HepG2 (cell line): ENCODE data around the gene NSUN2. TPM values are rescaled to one million over a fixed set of nuclear protein-coding genes. Genes with fewer than 3 reads are reported as not detected.

Experiments
- ARNTL ChIP-seq: sonication (generic); formaldehyde crosslinking; IDR thresholded peaks from 2 replicates; pipeline ENCODE4 v1.4.0; 2020; ENCODE audit warnings: mild to moderate bottlenecking, missing genetic modification reagents
- ATF2 ChIP-seq: sonication (generic); formaldehyde crosslinking; IDR thresholded peaks from 2 replicates; pipeline ENCODE4 v1.4.0; 2020; ENCODE audit warnings: missing genetic modification reagents
- BRCA1 ChIP-seq: sonication (generic); formaldehyde crosslinking; IDR thresholded peaks from 2 replicates; pipeline ENCODE4 v1.4.0; 2020; ENCODE audit warnings: missing genetic modification reagents
- CCAR2 ChIP-seq: fragments of 200-400 bp; formaldehyde crosslinking; optimal IDR thresholded peaks from 2 replicates; pipeline ENCODE3; 2018; ENCODE audit warnings: low read depth, mild to moderate bottlenecking, low read length, moderate library complexity
- ELF1 ChIP-seq: sonication (generic); formaldehyde crosslinking; IDR thresholded peaks from 2 replicates; pipeline ENCODE4 v1.4.0; 2020; ENCODE audit warnings: missing genetic modification reagents
- ERF ChIP-seq: IDR thresholded peaks from 2 replicates; pipeline ENCODE4 v1.6.1; 2018; ENCODE audit warnings: missing biosample characterization, missing genetic modification reagents
- HDAC1 ChIP-seq: sonication (generic); formaldehyde crosslinking; IDR thresholded peaks from 2 replicates; pipeline ENCODE4 v1.5.1; 2020; ENCODE audit warnings: mild to moderate bottlenecking, missing genetic modification reagents
- HINFP ChIP-seq: sonication (generic); formaldehyde crosslinking; IDR thresholded peaks from 2 replicates; pipeline ENCODE4 v1.4.0; 2020; ENCODE audit warnings: low read depth, mild to moderate bottlenecking, missing genetic modification reagents
- HMGXB4 ChIP-seq, 2 experiments: sonication (generic) in 1 of 2; formaldehyde crosslinking in 1 of 2; IDR thresholded peaks; 2 replicates each; pipeline versions ENCODE4 v1.4.0 to v1.6.1; 2018 to 2020; ENCODE audit warnings: missing genetic modification reagents in 2 of 2, borderline replicate concordance in 1 of 2, low read depth in 1 of 2, mild to moderate bottlenecking in 1 of 2, missing biosample characterization in 1 of 2
- KLF12 ChIP-seq: sonication (generic); formaldehyde crosslinking; IDR thresholded peaks from 2 replicates; pipeline ENCODE4 v1.4.0; 2020; ENCODE audit warnings: missing genetic modification reagents, borderline replicate concordance
- MXD3 ChIP-seq: IDR thresholded peaks from 2 replicates; pipeline ENCODE4 v1.6.1; 2016; ENCODE audit warnings: mild to moderate bottlenecking, missing biosample characterization, missing genetic modification reagents
- PHF21A ChIP-seq: sonication (generic); formaldehyde crosslinking; IDR thresholded peaks from 2 replicates; pipeline ENCODE4 v1.5.0; 2020; ENCODE audit warnings: mild to moderate bottlenecking, missing genetic modification reagents
- ZBTB39 ChIP-seq: sonication (generic); formaldehyde crosslinking; IDR thresholded peaks from 2 replicates; pipeline ENCODE4 v1.5.0; 2020; ENCODE audit warnings: missing genetic modification reagents
- ZFP82 ChIP-seq: sonication (generic); formaldehyde crosslinking; IDR thresholded peaks from 2 replicates; pipeline ENCODE4 v1.5.1; 2020; ENCODE audit warnings: mild to moderate bottlenecking, missing genetic modification reagents, borderline replicate concordance
- ZGPAT ChIP-seq: IDR thresholded peaks from 2 replicates; pipeline ENCODE4 v1.6.1; 2016; ENCODE audit warnings: mild to moderate bottlenecking
- ZNF138 ChIP-seq: sonication (generic); formaldehyde crosslinking; IDR thresholded peaks from 2 replicates; pipeline ENCODE4 v1.5.0; 2020; ENCODE audit warnings: mild to moderate bottlenecking, low read depth, missing genetic modification reagents
- ZNF280B ChIP-seq: sonication (generic); formaldehyde crosslinking; IDR thresholded peaks from 2 replicates; pipeline ENCODE4 v1.5.0; 2020; ENCODE audit warnings: missing genetic modification reagents, mild to moderate bottlenecking, borderline replicate concordance
- polyA plus RNA-seq, 8 experiments: library from polyadenylated mRNA; depleted of rRNA in 3 of 8; stranded (reverse) in 7 of 8; unstranded in 1 of 8; fragments of >200 nt; fragmentation: Illumina TruSeq in 4 of 8; extraction: Trizol in 4 of 8; gene quantifications; 2 replicates each; pipeline versions ENCODE4 v1.2.1 to v1.2.3, GENCODE V29; 2011 to 2016; ENCODE audit warnings: low read depth in 4 of 8, missing spikeins in 1 of 8, mixed read lengths in 1 of 8; ENCODE audit not compliant: insufficient read depth in 1 of 8
- total RNA-seq, 5 experiments: library from RNA; depleted of rRNA; stranded (reverse); fragments of >200 nt; fragmentation: Illumina TruSeq; extraction: Trizol; gene quantifications; 2 replicates each; pipeline ENCODE4 v1.2.3, GENCODE V29; 2016; ENCODE audit warnings: low read depth in 1 of 5

Gene NSUN2
- total and polyA plus RNA-seq, 2 of the 13 experiments (the other 11 are each of a cell fraction or from before 2014, with no cell fraction given): 51.7 to 69.1 TPM

GRCh38 chr5:6632888-6633468 is at the start of gene NSUN2, which contains the start of gene SRD5A1 (continued):
- TF ChIP-seq HINFP: 0 out of 2 replicates have a peak, but pooled peaks have one; percentile 40
- peak; percentile 25; the same call in 1 of the 2 replicates for TF ChIP-seq ZNF280B (CRISPR knock-in tag)
- TF ChIP-seq KLF12 (CRISPR knock-in tag): 0 out of 2 replicates have a peak, but pooled peaks have one; percentile 72
- TF ChIP-seq ZNF138 (CRISPR knock-in tag): no peak
- 0 out of 2 replicates have a peak, but pooled peaks have one; percentile 34 for TF ChIP-seq ARNTL (CRISPR knock-in tag)
- TF ChIP-seq ATF2: 0 out of 2 replicates have a peak, but pooled peaks have one; percentile 41
- TF ChIP-seq ZGPAT: peak; percentile 72; the same call in 1 of the 2 replicates
- peak; percentile 76 for TF ChIP-seq HDAC1
- peak; percentile 40 to 72; a peak in 3 of 4 replicates for TF ChIP-seq HMGXB4 (CRISPR knock-in tag; IDR thresholded peaks at IDR 0.05; ENCODE audit: borderline replicate concordance in 1 of 2, low read depth in 1 of 2)
- TF ChIP-seq ERF (CRISPR knock-in tag): 0 out of 2 replicates have a peak, but pooled peaks have one; percentile 16
- 0 out of 2 replicates have a peak, but pooled peaks have one; percentile 45 for TF ChIP-seq ZFP82 (CRISPR knock-in tag)
- TF ChIP-seq ZBTB39 (CRISPR knock-in tag): 0 out of 2 replicates have a peak, but pooled peaks have one; percentile 44
- TF ChIP-seq BRCA1: 0 out of 2 replicates have a peak, but pooled peaks have one; percentile 23
- peak; percentile 69 for TF ChIP-seq MXD3
- TF ChIP-seq ELF1 (CRISPR knock-in tag): peak; percentile 89
- TF ChIP-seq CCAR2: no peak
- TF ChIP-seq PHF21A: peak; percentile 22; the same call in 1 of the 2 replicates
